DOHH2 (cell line): ENCODE results near the gene MRPL1.

Source experiments
- H3F3A ChIP-seq: fragments of 200-600 bp; sonication (generic), shearing (Covaris generic); 2 replicates; pipeline ENCODE4 v1.6.0; 2016; ENCODE audit warnings: antibody characterized with exemption, mild to moderate bottlenecking; ENCODE audit not compliant: control insufficient read depth, insufficient read depth
- H3K27ac ChIP-seq: fragments of 200-600 bp; sonication (generic); 2 replicates; pipeline ENCODE4 v1.5.1; 2014; ENCODE audit warnings: low read depth, mild to moderate bottlenecking, low read length, moderate library complexity
- H3K27me3 ChIP-seq: fragments of 200-600 bp; sonication (generic); 2 replicates; pipeline ENCODE4 v1.6.1; 2014; ENCODE audit warnings: mild to moderate bottlenecking, low read length, mixed read lengths; ENCODE audit not compliant: control insufficient read depth
- H3K36me3 ChIP-seq: fragments of 200-600 bp; sonication (generic); 2 replicates; pipeline ENCODE4 v1.6.1; 2014; ENCODE audit warnings: mild to moderate bottlenecking, low read length, moderate library complexity, mixed read lengths; ENCODE audit not compliant: control insufficient read depth
- H3K4me1 ChIP-seq: fragments of 200-600 bp; sonication (generic); 2 replicates; pipeline ENCODE4 v1.6.1; 2014; ENCODE audit warnings: mild to moderate bottlenecking, low read length, mixed read lengths; ENCODE audit not compliant: control insufficient read depth
- H3K4me2 ChIP-seq: fragments of 200-600 bp; sonication (generic); 2 replicates; pipeline ENCODE4 v1.6.0; 2014; ENCODE audit warnings: mild to moderate bottlenecking, low read length, moderate library complexity
- H3K4me3 ChIP-seq: fragments of 200-600 bp; sonication (generic); 2 replicates; pipeline ENCODE4 v1.5.1; 2014; ENCODE audit warnings: mild to moderate bottlenecking, low read length, mixed read lengths
- H3K79me2 ChIP-seq: fragments of 200-600 bp; sonication (generic); 2 replicates; pipeline ENCODE4 v1.6.1; 2014; ENCODE audit warnings: mild to moderate bottlenecking, low read length, mixed read lengths; ENCODE audit not compliant: control insufficient read depth
- H3K9me2 ChIP-seq: fragments of 200-600 bp; sonication (generic); replicated peaks from 2 replicates; pipeline ENCODE4 v1.6.1; 2014; ENCODE audit warnings: mild to moderate bottlenecking, low read length, mixed read lengths; ENCODE audit not compliant: control insufficient read depth
- H3K9me3 ChIP-seq: fragments of 200-600 bp; sonication (generic); 2 replicates; pipeline ENCODE4 v1.6.1; 2014; ENCODE audit warnings: antibody characterized with exemption, low read length, mixed read lengths; ENCODE audit not compliant: control insufficient read depth, insufficient read depth
- H4K20me1 ChIP-seq: fragments of 200-600 bp; sonication (generic); 2 replicates; pipeline ENCODE4 v1.6.0; 2014; ENCODE audit warnings: low read depth, mild to moderate bottlenecking, antibody characterized with exemption, low read length, moderate library complexity; ENCODE audit not compliant: control insufficient read depth, insufficient read depth
- EZH2phosphoT487 ChIP-seq: fragments of 200-600 bp; sonication (generic); IDR thresholded peaks from 2 replicates; pipeline ENCODE4 v1.6.1; 2017; ENCODE audit warnings: borderline replicate concordance, mild to moderate bottlenecking, antibody characterized with exemption, low read length, moderate library complexity, mixed read lengths
- TF ChIP-seq, protein P1 (sequence below): fragments of 200-600 bp; sonication (generic); IDR thresholded peaks from one replicate; pipeline ENCODE4 v1.5.1; 2014; ENCODE audit warnings: antibody characterized with exemption, mild to moderate bottlenecking, low read depth, low read length; ENCODE audit not compliant: poor library complexity, severe bottlenecking

The MRPL1 gene

DNA sequence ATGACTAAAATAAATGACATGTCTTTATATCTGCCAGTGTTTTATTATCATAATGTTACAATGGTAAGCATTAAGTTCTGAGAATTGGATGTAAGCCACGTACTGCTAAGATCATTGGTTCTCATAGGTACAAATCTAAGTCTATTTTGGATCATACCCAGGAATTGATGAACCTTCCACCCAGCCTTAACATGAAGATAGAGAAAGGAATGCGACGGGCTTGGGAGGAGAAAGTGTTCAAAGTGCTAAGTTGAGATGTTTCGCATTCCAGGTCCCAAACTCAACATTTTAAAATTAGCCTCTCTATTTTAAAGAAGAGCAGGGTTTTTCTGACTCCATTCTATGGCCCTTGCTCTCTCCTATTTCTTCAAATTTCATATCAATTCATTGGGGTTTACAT, 139.6 kb downstream of the MRPL1 start:
- Histone ChIP-seq H3K27me3 (no peaks in the 10 kb centered on the region), H3K36me3 (no peaks in the 10 kb centered on the region), H3K9me3 (no peaks in the 10 kb centered on the region), H3K27ac (no peak overlapping the region), H3K4me3 (no peak overlapping the region), H3F3A (no peaks in the 10 kb centered on the region), H3K4me2 (no peak overlapping the region), H4K20me1 (no peaks in the 10 kb centered on the region), H3K4me1 (no peaks in the 10 kb centered on the region), H3K9me2 (no peaks in the 10 kb centered on the region), H3K79me2 (no peaks in the 10 kb centered on the region)
- TF ChIP-seq EZH2phosphoT487: no peak
- TF ChIP-seq, protein P1, sequence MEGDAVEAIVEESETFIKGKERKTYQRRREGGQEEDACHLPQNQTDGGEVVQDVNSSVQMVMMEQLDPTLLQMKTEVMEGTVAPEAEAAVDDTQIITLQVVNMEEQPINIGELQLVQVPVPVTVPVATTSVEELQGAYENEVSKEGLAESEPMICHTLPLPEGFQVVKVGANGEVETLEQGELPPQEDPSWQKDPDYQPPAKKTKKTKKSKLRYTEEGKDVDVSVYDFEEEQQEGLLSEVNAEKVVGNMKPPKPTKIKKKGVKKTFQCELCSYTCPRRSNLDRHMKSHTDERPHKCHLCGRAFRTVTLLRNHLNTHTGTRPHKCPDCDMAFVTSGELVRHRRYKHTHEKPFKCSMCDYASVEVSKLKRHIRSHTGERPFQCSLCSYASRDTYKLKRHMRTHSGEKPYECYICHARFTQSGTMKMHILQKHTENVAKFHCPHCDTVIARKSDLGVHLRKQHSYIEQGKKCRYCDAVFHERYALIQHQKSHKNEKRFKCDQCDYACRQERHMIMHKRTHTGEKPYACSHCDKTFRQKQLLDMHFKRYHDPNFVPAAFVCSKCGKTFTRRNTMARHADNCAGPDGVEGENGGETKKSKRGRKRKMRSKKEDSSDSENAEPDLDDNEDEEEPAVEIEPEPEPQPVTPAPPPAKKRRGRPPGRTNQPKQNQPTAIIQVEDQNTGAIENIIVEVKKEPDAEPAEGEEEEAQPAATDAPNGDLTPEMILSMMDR: no peak
